Neutrophil (primary cell): ENCODE results near the gene SOD1.

ENCODE experiments used
- H3K27ac ChIP-seq: fragments of 200-600 bp; sonication (generic); 2 replicates; pipeline ENCODE4 v1.5.1; 2016; ENCODE audit warnings: mild to moderate bottlenecking, moderate library complexity
- H3K27me3 ChIP-seq: fragments of 200-600 bp; sonication (generic); 2 replicates; pipeline ENCODE4 v1.6.0; 2016; ENCODE audit warnings: mild to moderate bottlenecking
- H3K36me3 ChIP-seq: fragments of 200-600 bp; sonication (generic); 2 replicates; pipeline ENCODE4 v1.5.1; 2017
- H3K4me1 ChIP-seq, 2 experiments: fragments of 200-600 bp in 1 of 2; sonication (generic) in 1 of 2; 1 replicate in 1 of 2; 2 replicates in 1 of 2; pipeline versions ENCODE4 v1.5.1 to v1.6.1; 2013 to 2016; ENCODE audit warnings: low read depth in 1 of 2, low read length in 1 of 2, mild to moderate bottlenecking in 1 of 2, moderate library complexity in 1 of 2; ENCODE audit not compliant: control insufficient read depth in 1 of 2, insufficient read depth in 1 of 2
- H3K4me3 ChIP-seq, 2 experiments: fragments of 200-600 bp in 1 of 2; sonication (generic) in 1 of 2; 1 replicate in 1 of 2; 2 replicates in 1 of 2; pipeline ENCODE4 v1.5.1; 2013 to 2016; ENCODE audit warnings: low read depth in 1 of 2, low read length in 1 of 2, mild to moderate bottlenecking in 1 of 2, moderate library complexity in 1 of 2
- H3K9me3 ChIP-seq: fragments of 200-600 bp; sonication (generic); 2 replicates; pipeline ENCODE4 v1.5.1; 2016
- TF ChIP-seq, protein P1 (sequence below): fragments of 200-600 bp; sonication (generic); IDR thresholded peaks from 2 replicates; pipeline ENCODE4 v1.5.1; 2016; ENCODE audit warnings: antibody characterized with exemption

Gene SOD1

DNA sequence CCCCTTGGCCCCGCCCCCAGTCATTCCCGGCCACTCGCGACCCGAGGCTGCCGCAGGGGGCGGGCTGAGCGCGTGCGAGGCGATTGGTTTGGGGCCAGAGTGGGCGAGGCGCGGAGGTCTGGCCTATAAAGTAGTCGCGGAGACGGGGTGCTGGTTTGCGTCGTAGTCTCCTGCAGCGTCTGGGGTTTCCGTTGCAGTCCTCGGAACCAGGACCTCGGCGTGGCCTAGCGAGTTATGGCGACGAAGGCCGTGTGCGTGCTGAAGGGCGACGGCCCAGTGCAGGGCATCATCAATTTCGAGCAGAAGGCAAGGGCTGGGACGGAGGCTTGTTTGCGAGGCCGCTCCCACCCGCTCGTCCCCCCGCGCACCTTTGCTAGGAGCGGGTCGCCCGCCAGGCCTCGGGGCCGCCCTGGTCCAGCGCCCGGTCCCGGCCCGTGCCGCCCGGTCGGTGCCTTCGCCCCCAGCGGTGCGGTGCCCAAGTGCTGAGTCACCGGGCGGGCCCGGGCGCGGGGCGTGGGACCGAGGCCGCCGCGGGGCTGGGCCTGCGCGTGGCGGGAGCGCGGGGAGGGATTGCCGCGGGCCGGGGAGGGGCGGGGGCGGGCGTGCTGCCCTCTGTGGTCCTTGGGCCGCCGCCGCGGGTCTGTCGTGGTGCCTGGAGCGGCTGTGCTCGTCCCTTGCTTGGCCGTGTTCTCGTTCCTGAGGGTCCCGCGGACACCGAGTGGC, at the start of gene SOD1:
TSS of gene SOD1 (plus strand) at position 158 of the 723 bp plus-strand sequence. CDS start at position 235, 77 bp downstream.
- Histone ChIP-seq H3K27me3 (peaks cover 32% of the 10 kb centered on the region), H3K9me3 (no peaks in the 10 kb centered on the region), H3K27ac (peak within 1 kb of the TSS; percentile 65), H3K4me1 (peaks cover 8 to 11% of the 10 kb centered on the region in 2 experiments), H3K36me3 (no peaks in the 10 kb centered on the region), H3K4me3 (peak within 1 kb of the TSS; percentile 82 to 84)
- TF ChIP-seq, protein P1, sequence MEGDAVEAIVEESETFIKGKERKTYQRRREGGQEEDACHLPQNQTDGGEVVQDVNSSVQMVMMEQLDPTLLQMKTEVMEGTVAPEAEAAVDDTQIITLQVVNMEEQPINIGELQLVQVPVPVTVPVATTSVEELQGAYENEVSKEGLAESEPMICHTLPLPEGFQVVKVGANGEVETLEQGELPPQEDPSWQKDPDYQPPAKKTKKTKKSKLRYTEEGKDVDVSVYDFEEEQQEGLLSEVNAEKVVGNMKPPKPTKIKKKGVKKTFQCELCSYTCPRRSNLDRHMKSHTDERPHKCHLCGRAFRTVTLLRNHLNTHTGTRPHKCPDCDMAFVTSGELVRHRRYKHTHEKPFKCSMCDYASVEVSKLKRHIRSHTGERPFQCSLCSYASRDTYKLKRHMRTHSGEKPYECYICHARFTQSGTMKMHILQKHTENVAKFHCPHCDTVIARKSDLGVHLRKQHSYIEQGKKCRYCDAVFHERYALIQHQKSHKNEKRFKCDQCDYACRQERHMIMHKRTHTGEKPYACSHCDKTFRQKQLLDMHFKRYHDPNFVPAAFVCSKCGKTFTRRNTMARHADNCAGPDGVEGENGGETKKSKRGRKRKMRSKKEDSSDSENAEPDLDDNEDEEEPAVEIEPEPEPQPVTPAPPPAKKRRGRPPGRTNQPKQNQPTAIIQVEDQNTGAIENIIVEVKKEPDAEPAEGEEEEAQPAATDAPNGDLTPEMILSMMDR: no peak

DNA sequence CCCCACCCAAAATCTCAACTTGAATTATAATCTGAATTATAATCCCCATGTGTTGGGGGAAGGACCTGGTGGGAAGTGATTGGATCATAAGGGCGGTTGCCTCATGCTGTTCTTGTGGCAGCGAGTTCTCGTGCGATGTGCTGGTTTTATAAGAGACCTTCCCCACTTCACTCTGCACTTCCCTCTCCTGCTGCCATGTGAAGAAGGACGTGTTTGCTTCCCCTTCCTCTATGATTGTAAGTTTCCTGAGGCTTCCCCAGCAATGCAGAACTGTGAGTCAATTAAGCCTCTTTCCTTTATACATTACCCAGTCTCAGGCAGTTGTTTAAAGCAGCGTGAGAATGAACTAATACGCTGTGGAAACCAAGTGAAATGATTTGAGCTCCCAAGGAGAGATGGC, 48.0 kb upstream of the SOD1 start:
- TF ChIP-seq, protein P1: no peak
- Histone ChIP-seq H3K27ac (no peak overlapping the region), H3K36me3 (no peaks in the 10 kb centered on the region), H3K27me3 (peaks cover 13% of the 10 kb centered on the region), H3K9me3 (no peaks in the 10 kb centered on the region), H3K4me3 (no peak overlapping the region), H3K4me1 (no peaks in the 10 kb centered on the region)

DNA sequence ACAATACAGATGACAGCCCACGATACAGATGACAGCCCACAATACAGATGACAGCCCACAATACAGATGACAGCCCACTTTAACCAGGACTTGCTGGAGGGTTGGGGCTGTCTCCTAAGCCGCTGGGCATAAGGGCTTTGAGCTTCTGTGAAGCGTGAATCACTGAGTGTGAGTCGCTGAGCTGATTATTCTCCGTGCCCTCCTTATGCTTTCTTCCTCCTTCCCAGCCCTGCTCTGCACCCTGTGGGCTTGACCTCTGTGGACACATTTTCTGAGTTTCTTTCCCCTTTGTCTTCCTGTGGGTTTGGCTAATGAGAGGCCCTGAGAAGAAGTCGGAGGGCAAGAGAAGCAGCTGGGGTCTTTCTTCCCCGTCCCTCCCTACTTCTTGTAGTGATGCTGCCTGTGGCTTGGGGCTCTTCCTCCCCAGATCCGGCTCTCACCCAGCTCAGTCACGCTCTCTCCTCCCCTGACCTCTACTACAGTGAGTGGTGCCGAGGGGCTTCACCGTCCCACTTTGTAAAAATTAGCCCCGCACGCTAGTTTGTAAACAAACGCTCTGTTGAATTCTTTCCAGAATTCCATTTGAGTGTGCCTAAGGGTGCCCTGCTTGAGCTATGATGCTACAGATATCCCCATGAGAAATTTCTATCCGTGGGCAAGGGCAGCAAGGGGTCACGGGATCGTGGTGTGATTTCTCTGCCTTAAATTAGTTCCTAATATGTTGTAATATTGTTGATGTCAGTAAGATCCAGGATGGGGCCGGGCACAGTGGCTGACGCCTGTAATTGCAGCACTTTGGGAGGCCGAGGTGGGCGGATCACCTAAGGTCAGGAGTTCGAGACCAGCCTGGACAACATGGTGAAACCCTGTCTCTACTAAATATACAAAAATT, 46.4 kb upstream of the SOD1 start:
- TF ChIP-seq, protein P1: no peak
- H3K4me1 ChIP-seq: no peaks in the 10 kb centered on the region
- no peaks in the 10 kb centered on the region for H3K36me3 ChIP-seq
- no peak overlapping the region for H3K27ac ChIP-seq
- H3K27me3 ChIP-seq: peaks cover 13% of the 10 kb centered on the region
- H3K4me3 ChIP-seq: no peak overlapping the region
- no peaks in the 10 kb centered on the region for H3K9me3 ChIP-seq

DNA sequence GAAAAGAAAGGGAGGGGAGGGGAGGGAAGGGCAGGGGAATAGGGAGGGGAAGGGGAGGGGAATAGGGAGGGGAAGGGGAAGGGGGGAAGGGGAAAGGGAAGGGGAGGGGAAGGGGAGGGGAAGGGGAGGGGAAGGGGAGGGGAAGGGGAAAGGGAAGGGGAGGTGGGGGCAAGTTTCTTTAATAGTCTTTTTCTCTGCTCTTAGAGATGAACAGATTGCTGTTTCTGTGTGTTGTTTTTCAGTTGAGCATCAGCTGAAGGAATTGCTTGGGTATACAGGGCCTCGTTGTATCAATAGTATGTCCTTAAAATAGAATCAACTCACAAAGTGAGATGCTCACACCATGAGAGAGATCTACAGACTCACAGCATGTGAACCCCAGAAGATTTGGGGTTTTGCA, 44.8 kb upstream of the SOD1 start:
- Histone ChIP-seq H3K36me3 (no peaks in the 10 kb centered on the region), H3K9me3 (no peaks in the 10 kb centered on the region), H3K4me1 (no peaks in the 10 kb centered on the region), H3K4me3 (no peak overlapping the region), H3K27ac (no peak overlapping the region), H3K27me3 (peaks cover 13% of the 10 kb centered on the region)
- TF ChIP-seq, protein P1: no peak

DNA sequence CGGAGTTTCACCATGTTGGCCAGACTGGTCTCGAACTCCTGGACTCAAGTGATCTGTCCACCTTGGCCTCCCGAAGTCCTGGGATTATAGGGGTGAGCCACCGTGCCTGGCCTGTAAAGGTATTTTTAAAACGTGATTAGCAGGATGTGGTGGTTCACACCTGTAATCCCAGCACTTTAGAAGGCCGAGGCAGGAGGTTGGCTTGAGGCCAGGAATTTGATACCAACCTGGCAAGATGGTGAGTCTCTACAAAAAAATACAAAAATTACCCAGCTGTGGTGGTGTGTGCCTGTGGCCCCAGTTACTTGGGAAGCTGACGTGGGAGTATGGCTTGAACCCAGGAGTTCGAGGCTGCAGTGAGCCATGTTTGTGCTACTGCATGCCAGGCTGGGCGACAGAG, 43.3 kb upstream of the SOD1 start:
- H3K36me3 ChIP-seq: no peaks in the 10 kb centered on the region
- H3K9me3 ChIP-seq: no peaks in the 10 kb centered on the region
- peaks cover 13% of the 10 kb centered on the region for H3K27me3 ChIP-seq
- no peak overlapping the region for H3K27ac ChIP-seq
- TF ChIP-seq, protein P1: no peak
- H3K4me1 ChIP-seq: no peaks in the 10 kb centered on the region
- no peak overlapping the region for H3K4me3 ChIP-seq
